DMS 273 treated with DMSO at 0.1 percent for 48 hours (cell line): ENCODE measurements around the gene VWA5A.
"Not testable (repeated sequence)": the region's sequence is repeated elsewhere in the genome, so short reads cannot be mapped to it uniquely, and the experiment has no call there.

Experiments used
- DNase-seq: peaks from one replicate; lab custom pipeline; 2025; lab: John Stamatoyannopoulos, UW

The VWA5A gene

GRCh38 chr11:124094731-124095130 lies 20.5 kb upstream of the VWA5A start:
- DNase-seq = no peak

GRCh38 chr11:124096364-124096763 lies 18.9 kb upstream of the VWA5A start:
- DNase-seq = no peak

- no peak for DNase-seq
Observed at GRCh38 chr11:124098141-124098540, 17.1 kb upstream of the VWA5A start.

- no peak for DNase-seq
Observed at GRCh38 chr11:124101737-124102136, 13.5 kb upstream of the VWA5A start.

GRCh38 chr11:124108156-124108555 lies 7.1 kb upstream of the VWA5A start:
- no peak for DNase-seq

GRCh38 chr11:124109377-124109776 lies 5.9 kb upstream of the VWA5A start:
- no peak for DNase-seq

GRCh38 chr11:124110201-124110600 lies 5.0 kb upstream of the VWA5A start:
- no peak for DNase-seq

- DNase-seq = no peak
Observed at GRCh38 chr11:124113890-124114289, 1.4 kb upstream of the VWA5A start.

GRCh38 chr11:124115782-124116616 lies 749 bp downstream of the VWA5A start:
- DNase-seq = no peak

- DNase-seq = no peak
Observed at GRCh38 chr11:124119103-124119502, 3.9 kb downstream of the VWA5A start.

GRCh38 chr11:124120891-124121290 lies 5.6 kb downstream of the VWA5A start:
- no peak for DNase-seq

GRCh38 chr11:124122123-124122522 lies 6.9 kb downstream of the VWA5A start:
- DNase-seq = no peak

- DNase-seq = no peak
Observed at GRCh38 chr11:124123622-124124021, 8.4 kb downstream of the VWA5A start.

GRCh38 chr11:124127134-124127533 lies 11.9 kb downstream of the VWA5A start:
- not testable (repeated sequence) for DNase-seq

- no peak for DNase-seq
Observed at GRCh38 chr11:124143034-124143433, 27.8 kb downstream of the VWA5A start.

- DNase-seq = no peak
Observed at GRCh38 chr11:124147951-124148350, 32.7 kb downstream of the VWA5A start.

- no peak for DNase-seq
Observed at GRCh38 chr11:124150684-124151083, 35.4 kb downstream of the VWA5A start.

GRCh38 chr11:124152770-124153407 lies 37.6 kb downstream of the VWA5A start:
- DNase-seq = no peak

GRCh38 chr11:124153821-124154220 lies 38.6 kb downstream of the VWA5A start:
- DNase-seq = no peak

- DNase-seq = no peak
Observed at GRCh38 chr11:124159481-124159880, 44.2 kb downstream of the VWA5A start.

GRCh38 chr11:124160986-124161385 lies 45.7 kb downstream of the VWA5A start:
- no peak for DNase-seq

GRCh38 chr11:124167826-124168231 lies 52.6 kb downstream of the VWA5A start:
- DNase-seq = no peak

- DNase-seq = no peak
Observed at GRCh38 chr11:124168796-124169195, 53.5 kb downstream of the VWA5A start.

GRCh38 chr11:124170315-124170714 lies 55.1 kb downstream of the VWA5A start:
- not testable (repeated sequence) for DNase-seq
